WI38 (cell line): ENCODE results near the gene BICD2.

Source experiments
- H3K4me3 ChIP-seq: 2 replicates; pipeline ENCODE4 v1.5.1; 2011; ENCODE audit warnings: low read depth, mild to moderate bottlenecking, control low read depth, low read length
- CTCF ChIP-seq: IDR thresholded peaks from 2 replicates; pipeline ENCODE4 v1.5.1; 2012; ENCODE audit warnings: low read depth, mild to moderate bottlenecking, control low read depth, low read length

Gene BICD2

GRCh38 chr9:92752812-92753404 is 11.7 kb downstream of the BICD2 start:
- H3K4me3 ChIP-seq, result no peak overlapping the region
- TF ChIP-seq CTCF, result no peak

GRCh38 chr9:92749934-92750315 is 14.7 kb downstream of the BICD2 start:
- H3K4me3 ChIP-seq, result no peak overlapping the region
- no peak for TF ChIP-seq CTCF

- TF ChIP-seq CTCF, result no peak
- H3K4me3 ChIP-seq, result no peak overlapping the region
Observed at GRCh38 chr9:92749071-92749933, 15.3 kb downstream of the BICD2 start.

GRCh38 chr9:92748233-92748497 is 16.5 kb downstream of the BICD2 start:
- no peak overlapping the region for H3K4me3 ChIP-seq
- TF ChIP-seq CTCF, result no peak

GRCh38 chr9:92747459-92748232 is 17.0 kb downstream of the BICD2 start:
- no peak for TF ChIP-seq CTCF
- no peak overlapping the region for H3K4me3 ChIP-seq

GRCh38 chr9:92746567-92747458 is 17.8 kb downstream of the BICD2 start:
- TF ChIP-seq CTCF, result no peak
- H3K4me3 ChIP-seq, result no peak overlapping the region
